IPS-NIHi7 (cell line): ENCODE data around the gene CMSS1.
"Not testable (repeated sequence)": the region's sequence is repeated elsewhere in the genome, so short reads cannot be mapped to it uniquely, and the experiment has no call there.

Source experiments
- DNase-seq: peaks from one replicate; pipeline ENCODE4 v3.0.0; 2012; ENCODE audit warnings: mixed read lengths; ENCODE audit errors: extremely low spot score

CMSS1 gene

DNA sequence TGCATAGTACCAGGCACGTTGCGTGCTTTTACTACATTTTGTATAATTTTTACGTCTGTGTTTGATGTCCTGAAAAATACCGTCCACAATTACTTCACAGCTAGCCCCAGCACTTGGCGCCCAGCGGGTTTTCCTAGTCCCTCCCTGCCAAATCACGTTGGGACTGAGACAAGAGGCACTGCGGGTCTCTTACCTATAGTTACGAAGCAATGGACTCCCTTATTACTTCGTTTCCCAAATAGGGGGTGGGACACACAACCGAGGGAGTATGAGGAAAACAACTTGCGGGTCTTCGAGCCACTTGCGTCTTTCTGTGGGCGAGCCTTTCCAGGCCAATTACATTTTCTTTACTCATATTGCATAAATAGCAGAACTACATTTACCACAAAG is 620 bp upstream of the CMSS1 start:
- peak; percentile 26 for DNase-seq

- DNase-seq = no peak
These were observed 1.2 kb downstream of the CMSS1 start for GRCh38 chr3:99818818-99819217.

- no peak for DNase-seq
These were observed 6.4 kb downstream of the CMSS1 start for GRCh38 chr3:99823723-99824711.

DNA sequence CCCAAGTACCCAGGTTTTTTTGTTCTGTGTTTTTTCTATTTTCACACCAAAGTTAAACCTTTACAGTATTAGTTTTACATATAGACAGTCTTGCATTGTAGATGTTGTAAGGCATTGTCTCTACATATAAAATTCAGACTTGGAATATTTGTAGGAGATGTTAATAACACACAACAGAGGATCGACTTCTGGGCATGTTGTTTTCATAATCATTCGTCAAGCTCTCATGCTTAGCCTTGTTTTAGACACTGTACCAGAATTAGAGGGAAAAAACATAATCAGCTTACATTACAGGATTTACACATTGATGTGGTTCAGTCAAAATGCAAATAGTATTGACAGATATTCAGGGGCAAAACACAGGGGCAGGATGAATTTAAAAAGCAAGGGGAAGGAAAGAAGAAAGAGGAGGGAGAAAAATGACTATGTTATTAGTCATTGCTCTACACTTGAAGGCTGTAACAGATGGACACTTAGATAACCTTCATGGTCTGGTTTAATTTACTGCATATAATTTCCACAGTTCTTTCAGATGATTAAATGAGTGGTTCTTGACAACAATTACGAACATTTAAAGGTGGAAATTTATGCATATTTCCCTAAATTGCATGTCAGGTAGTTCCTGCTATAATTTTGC is 7.5 kb downstream of the CMSS1 start:
- no peak for DNase-seq

GRCh38 chr3:99829844-99830243 is 12.2 kb downstream of the CMSS1 start:
- DNase-seq = no peak

DNA sequence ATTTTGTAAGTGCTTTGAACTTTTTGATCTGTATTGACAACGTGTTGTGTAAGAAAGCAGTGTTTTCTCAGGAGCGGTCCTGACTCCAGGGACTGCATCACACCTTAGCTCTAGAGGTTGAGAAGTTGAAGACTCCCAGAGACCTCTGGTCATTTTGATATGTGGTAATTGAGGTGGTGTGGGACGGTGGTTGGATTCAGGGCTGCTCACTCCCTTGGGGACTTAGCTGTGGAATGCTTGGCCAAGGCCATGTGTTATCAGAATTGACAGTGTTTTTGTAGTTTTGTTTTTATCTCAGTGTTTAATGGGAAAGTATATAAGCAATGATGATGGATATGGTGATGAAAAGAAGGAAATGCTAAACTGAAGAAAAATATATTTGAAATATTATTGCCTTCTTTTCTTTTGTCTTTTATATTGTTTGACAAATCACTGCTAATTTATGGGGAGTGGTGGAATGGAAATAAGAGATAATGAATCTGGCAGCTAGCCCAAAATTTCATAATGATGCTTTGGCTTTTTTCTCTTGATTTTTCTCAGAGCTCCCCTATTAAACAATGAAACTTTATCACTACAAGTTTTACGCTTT is 16.0 kb downstream of the CMSS1 start:
- no peak for DNase-seq

DNA sequence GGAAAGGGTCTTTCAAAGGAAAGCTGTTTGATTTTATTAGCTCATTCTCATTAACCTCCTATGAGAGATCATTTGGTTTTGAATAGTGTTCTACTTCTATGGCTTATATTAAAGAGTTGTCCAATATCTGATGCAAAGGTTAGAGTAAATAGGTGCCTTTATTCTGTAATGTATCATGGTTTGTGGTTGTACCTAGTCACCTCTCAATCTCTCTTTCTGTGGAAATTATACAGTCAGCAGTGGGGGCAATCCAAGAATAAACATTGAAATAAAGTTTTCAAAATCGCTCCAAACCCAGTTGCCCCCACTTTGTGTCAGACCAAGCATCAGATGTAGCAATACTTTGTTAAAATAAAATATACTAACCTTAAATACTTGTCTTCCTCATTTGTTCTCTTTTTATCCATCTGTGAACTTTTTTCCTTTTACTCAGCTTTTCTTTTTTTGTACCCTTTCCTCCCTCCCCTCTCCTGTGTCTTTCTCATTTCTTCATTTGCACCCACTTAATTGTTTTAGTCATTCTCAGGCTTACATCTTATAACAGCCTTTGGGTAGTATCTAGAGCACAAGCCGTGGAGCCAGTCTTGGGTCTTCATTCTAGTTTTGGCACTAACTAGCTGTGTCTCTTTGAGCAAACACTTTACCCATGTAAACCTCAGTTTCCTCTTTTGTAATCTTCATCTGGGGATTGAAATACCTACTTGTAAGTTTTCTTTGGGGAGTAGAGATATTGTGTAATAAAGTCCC is 16.7 kb downstream of the CMSS1 start:
- DNase-seq = no peak

GRCh38 chr3:99836681-99837080 is 19.0 kb downstream of the CMSS1 start:
- no peak for DNase-seq

GRCh38 chr3:99837715-99838114 is 20.1 kb downstream of the CMSS1 start:
- no peak for DNase-seq

GRCh38 chr3:99838755-99839154 is 21.1 kb downstream of the CMSS1 start:
- DNase-seq = no peak

GRCh38 chr3:99839613-99840012 is 22.0 kb downstream of the CMSS1 start:
- DNase-seq = no peak

DNA sequence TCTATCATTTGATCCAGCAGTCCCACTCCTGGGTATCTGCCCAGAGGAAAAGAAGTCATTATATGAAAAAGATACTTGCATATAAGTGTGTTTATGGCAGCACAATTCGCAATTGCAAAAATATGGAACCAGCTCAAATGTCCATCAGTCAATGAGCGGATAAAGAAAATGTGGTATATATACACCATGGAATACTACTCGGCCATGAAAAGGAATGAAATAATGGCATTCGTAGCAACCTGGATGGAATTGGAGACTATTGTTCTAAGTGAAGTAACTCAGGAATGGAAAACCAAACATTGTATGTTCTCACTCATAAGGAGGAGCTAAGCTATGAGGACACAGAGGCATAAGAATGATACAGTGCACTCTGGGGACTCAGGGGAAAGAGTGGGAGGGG is 24.3 kb downstream of the CMSS1 start:
- not testable (repeated sequence) for DNase-seq

- DNase-seq = peak; percentile 22
These were observed 25.3 kb downstream of the CMSS1 start for GRCh38 chr3:99842826-99843589.

DNA sequence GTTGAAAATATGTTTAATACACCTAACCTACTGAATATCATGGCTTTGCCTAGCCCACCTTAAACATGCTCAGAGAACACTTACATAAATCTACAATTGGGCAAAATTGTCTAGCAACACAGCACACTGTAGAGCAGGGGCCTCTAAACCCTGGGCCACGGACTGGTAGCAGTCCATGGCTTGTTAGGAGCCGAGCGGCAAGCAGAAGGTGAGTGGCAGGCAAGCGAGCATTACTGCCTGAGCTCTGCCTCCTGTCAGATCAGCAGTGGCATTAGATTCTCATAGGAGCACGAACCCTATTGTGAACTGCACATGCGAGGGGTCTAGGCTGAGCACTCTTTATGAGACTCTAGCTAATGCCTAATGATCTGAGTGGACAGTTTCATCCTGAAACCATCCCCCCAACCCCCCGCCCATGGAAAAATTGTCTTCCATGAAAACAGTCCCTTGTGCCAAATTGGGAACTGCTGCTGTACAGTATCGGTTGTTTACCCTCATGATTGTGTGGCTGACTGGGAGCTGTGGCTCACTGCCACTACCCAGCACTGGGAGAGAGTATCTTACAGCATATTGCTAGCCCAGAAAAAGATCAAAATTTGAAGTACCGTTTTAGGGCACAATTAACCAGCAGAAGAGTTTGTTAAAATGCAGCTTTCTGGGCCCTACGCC is 26.1 kb downstream of the CMSS1 start:
- DNase-seq = no peak

GRCh38 chr3:99845331-99845730 is 27.7 kb downstream of the CMSS1 start:
- DNase-seq = no peak

- DNase-seq = no peak
These were observed 28.3 kb downstream of the CMSS1 start for GRCh38 chr3:99845999-99846398.

- no peak for DNase-seq
These were observed 29.0 kb downstream of the CMSS1 start for GRCh38 chr3:99846477-99847160.

DNA sequence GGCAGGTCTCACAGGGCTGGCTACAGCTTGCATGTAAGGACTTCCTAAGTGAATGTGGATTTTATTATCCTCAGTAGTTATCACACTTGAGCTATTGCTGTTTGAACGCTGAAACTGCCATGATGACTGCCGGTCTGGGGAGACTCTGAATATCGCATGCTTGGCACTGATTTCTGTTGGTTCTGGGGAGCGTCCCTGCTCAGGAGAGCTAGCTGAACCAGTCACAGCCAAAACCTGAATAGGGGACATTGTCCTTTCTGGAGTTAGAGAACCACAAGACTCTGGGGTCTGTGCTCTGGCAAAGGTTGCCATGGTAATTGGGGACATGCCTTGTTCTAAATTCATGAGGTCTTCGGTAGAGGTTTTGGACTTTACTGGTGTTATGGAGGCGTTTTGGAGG is 30.8 kb downstream of the CMSS1 start:
- DNase-seq = no peak

DNA sequence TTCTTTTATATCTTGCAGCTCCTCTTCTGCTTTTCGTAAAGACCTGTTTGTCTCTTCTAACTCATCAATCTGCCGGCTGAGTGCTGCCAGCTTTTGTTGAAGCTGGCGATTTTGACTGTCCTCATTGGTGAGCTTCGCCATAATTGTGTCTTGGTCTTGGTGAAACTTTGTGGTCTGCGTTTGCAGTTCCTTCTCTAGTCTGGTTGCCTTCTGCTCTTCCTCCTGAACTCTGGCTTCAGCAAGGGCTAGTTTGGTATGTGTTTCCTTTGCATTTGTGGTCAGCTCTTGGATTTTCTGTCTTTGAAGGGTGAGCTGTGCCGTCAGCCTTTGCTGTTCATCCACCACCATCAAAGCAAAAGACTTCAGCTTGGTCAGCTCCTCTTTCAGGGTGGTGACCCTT is 32.9 kb downstream of the CMSS1 start:
- no peak for DNase-seq

- no peak for DNase-seq
These were observed 34.3 kb downstream of the CMSS1 start for GRCh38 chr3:99851955-99852354.
